ENCODE measurements around the gene PTGDS. TPM values are rescaled to one million over a fixed set of nuclear protein-coding genes. Genes with fewer than 3 reads are reported as not detected.

Gene PTGDS
- total and polyA plus RNA-seq, 12 donors = 1.1 to 812 (median 219) TPM

- 76 to 87% (median 78%) methylated on average over 10 to 11 of the region's 11 CpGs for WGBS, 4 donors
- intact Hi-C loops (cut with DNase I) = no loop called here
- no peak for TF ChIP-seq POLR2A (IDR thresholded peaks at IDR 0.05)
- no peak for TF ChIP-seq CTCF (IDR thresholded peaks at IDR 0.05)
Observed at GRCh38 chr9:136983656-136984314, 6.5 kb downstream of the PTGDS start.

GRCh38 chr9:136984464-136985026 lies 7.2 kb downstream of the PTGDS start:
- 55 to 59% (median 57%) methylated on average over 10 to 29 of the region's 29 CpGs; no CpG with 5 or more reads in 1 of the 4 donors for WGBS, 4 donors
- Histone ChIP-seq H3K36me3 (replicated peaks in 1 of 2) (no peaks in the 10 kb centered on the region), H3K27me3 (peaks cover 19% of the 10 kb centered on the region), H3K4me1 (replicated peaks in 1 of 2) (no peaks in the 10 kb centered on the region), H3K9me3 (replicated peaks in 1 of 3) (no peaks in the 10 kb centered on the region), H3K27ac (no peak overlapping the region), H3K4me3 (no peak overlapping the region)
- no peak for TF ChIP-seq POLR2A (IDR thresholded peaks at IDR 0.05)
- TF ChIP-seq CTCF (IDR thresholded peaks at IDR 0.05) = no peak
- DNase-seq = no peak
- intact Hi-C loops (cut with DNase I) = no loop called here

More at GRCh38 chr9:136983656-136984314, 6.5 kb downstream of the PTGDS start:
- H3K27ac ChIP-seq = no peak overlapping the region
- H3K36me3 ChIP-seq (replicated peaks in 1 of 2) = no peaks in the 10 kb centered on the region
- H3K4me3 ChIP-seq = no peak overlapping the region
- no peaks in the 10 kb centered on the region for H3K4me1 ChIP-seq (replicated peaks in 1 of 2)
- H3K27me3 ChIP-seq = peaks cover 19% of the 10 kb centered on the region
- DNase-seq = no peak
- H3K9me3 ChIP-seq (replicated peaks in 1 of 3) = no peaks in the 10 kb centered on the region

GRCh38 chr9:136985027-136985602 lies 7.8 kb downstream of the PTGDS start:
- Histone ChIP-seq H3K27ac (no peak overlapping the region), H3K9me3 (replicated peaks in 1 of 3) (no peaks in the 10 kb centered on the region), H3K27me3 (peaks cover 19% of the 10 kb centered on the region), H3K4me3 (no peak overlapping the region), H3K4me1 (replicated peaks in 1 of 2) (no peaks in the 10 kb centered on the region), H3K36me3 (replicated peaks in 1 of 2) (no peaks in the 10 kb centered on the region)
- intact Hi-C loops (cut with DNase I) = no loop called here
- DNase-seq = no peak
- TF ChIP-seq CTCF (IDR thresholded peaks at IDR 0.05) (no peak), POLR2A (IDR thresholded peaks at IDR 0.05) (no peak)
- WGBS, 4 donors = 18 to 39% (median 22%) methylated on average over 10 to 48 of the region's 48 CpGs; no CpG with 5 or more reads in 1 of the 4 donors

- Histone ChIP-seq H3K4me3 (no peak overlapping the region), H3K9me3 (replicated peaks in 1 of 3) (no peaks in the 10 kb centered on the region), H3K36me3 (replicated peaks in 1 of 2) (no peaks in the 10 kb centered on the region), H3K27ac (no peak overlapping the region), H3K27me3 (peaks cover 19% of the 10 kb centered on the region), H3K4me1 (replicated peaks in 1 of 2) (no peaks in the 10 kb centered on the region)
- no peak for TF ChIP-seq CTCF (IDR thresholded peaks at IDR 0.05)
- no peak for TF ChIP-seq POLR2A (IDR thresholded peaks at IDR 0.05)
- no peak for DNase-seq
- 32 to 42% (median 35%) methylated on average over 6 to 33 of the region's 33 CpGs for WGBS, 4 donors
- intact Hi-C loops (cut with DNase I) = no loop called here
Observed at GRCh38 chr9:136985853-136986252, 8.5 kb downstream of the PTGDS start.

All from adrenal gland (tissue), 12 donors.